HEK293T (cell line): ENCODE data around the gene GRIN3A.

ENCODE experiments used
- CTCF ChIA-PET: fragments of 350-600 bp; formaldehyde crosslinking; extraction: SDS; loops from one replicate; lab custom pipeline; 2021; ENCODE audit warnings: antibody characterized with exemption, inconsistent platforms; lab: Yijun Ruan, JAX
- POLR2A ChIA-PET: fragments of 350-600 bp; formaldehyde crosslinking; extraction: SDS; loops from one replicate; lab custom pipeline; 2020; ENCODE audit warnings: antibody characterized with exemption, inconsistent platforms; lab: Yijun Ruan, JAX
- DNase-seq: peaks from one replicate; pipeline ENCODE4 v3.0.0; 2012; ENCODE audit warnings: mixed read lengths; ENCODE audit errors: extremely low spot score
- ARNT ChIP-seq: fragments of 450-650 bp; IDR thresholded peaks from 2 replicates; pipeline ENCODE4 v1.6.1; 2017; ENCODE audit warnings: mild to moderate bottlenecking
- BHLHE40 ChIP-seq: fragments of 450-650 bp; IDR thresholded peaks from 2 replicates; pipeline ENCODE4 v1.6.1; 2016; ENCODE audit warnings: mild to moderate bottlenecking, moderate library complexity, borderline replicate concordance
- CTBP1 ChIP-seq: fragments of 450-650 bp; IDR thresholded peaks from 2 replicates; pipeline ENCODE4 v1.6.1; 2016; ENCODE audit warnings: borderline replicate concordance
- ELF4 ChIP-seq: fragments of 450-650 bp; IDR thresholded peaks from 2 replicates; pipeline ENCODE4 v1.6.1; 2017; ENCODE audit warnings: antibody characterized with exemption
- FOXA1 ChIP-seq: fragments of 450-650 bp; IDR thresholded peaks from 2 replicates; pipeline ENCODE4 v1.6.1; 2016; ENCODE audit warnings: mild to moderate bottlenecking
- FOXK2 ChIP-seq: fragments of 450-650 bp; IDR thresholded peaks from 2 replicates; pipeline ENCODE4 v1.6.1; 2016; ENCODE audit warnings: mild to moderate bottlenecking
- FOXM1 ChIP-seq: fragments of 450-650 bp; IDR thresholded peaks from 2 replicates; pipeline ENCODE4 v1.6.1; 2017; ENCODE audit warnings: mild to moderate bottlenecking, borderline replicate concordance
- HDGF ChIP-seq: fragments of 450-650 bp; IDR thresholded peaks from 2 replicates; pipeline ENCODE4 v1.6.1; 2017; ENCODE audit warnings: antibody characterized with exemption, borderline replicate concordance
- L3MBTL2 ChIP-seq: fragments of 450-650 bp; conservative IDR thresholded peaks from 2 replicates; pipeline ENCODE4 v1.6.1; 2016; ENCODE audit warnings: mild to moderate bottlenecking
- LEF1 ChIP-seq: fragments of 450-650 bp; IDR thresholded peaks from 2 replicates; pipeline ENCODE4 v1.6.1; 2017; ENCODE audit warnings: mild to moderate bottlenecking, borderline replicate concordance
- NFRKB ChIP-seq: fragments of 450-650 bp; IDR thresholded peaks from 2 replicates; pipeline ENCODE4 v1.6.1; 2016; ENCODE audit warnings: mild to moderate bottlenecking, moderate library complexity
- SP1 ChIP-seq: fragments of 450-650 bp; IDR thresholded peaks from 2 replicates; pipeline ENCODE4 v1.6.1; 2017
- SUZ12 ChIP-seq: fragments of 450-650 bp; IDR thresholded peaks from 2 replicates; pipeline ENCODE4 v1.6.1; 2016; ENCODE audit warnings: mild to moderate bottlenecking
- TARDBP ChIP-seq: fragments of 450-650 bp; IDR thresholded peaks from 2 replicates; pipeline ENCODE4 v1.6.1; 2016
- ZNF384 ChIP-seq: fragments of 450-650 bp; IDR thresholded peaks from 2 replicates; pipeline ENCODE4 v1.6.1; 2016
- TF ChIP-seq, protein P1 (sequence below): fragments of 450-650 bp; IDR thresholded peaks from 2 replicates; pipeline ENCODE4 v1.6.1; 2016

GRIN3A gene

DNA sequence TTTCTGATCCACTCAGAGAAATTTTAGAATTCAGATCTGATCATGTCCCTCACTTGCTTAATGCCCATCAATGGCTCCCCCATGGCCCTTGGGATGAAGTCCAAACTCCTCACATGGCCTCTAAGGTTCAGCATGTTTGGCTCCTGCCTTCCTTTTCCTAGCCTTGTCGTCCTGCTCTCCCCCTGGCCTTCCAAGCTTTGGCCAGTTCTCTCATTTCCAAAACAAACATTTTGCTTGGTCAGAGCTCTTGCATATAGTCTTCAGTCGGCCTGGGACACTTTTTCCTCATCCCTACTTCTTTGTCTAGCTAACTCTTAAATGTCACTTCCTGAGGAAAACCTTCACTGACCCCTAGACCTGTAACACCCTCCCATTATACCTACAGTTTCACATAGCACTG lies 106.6 kb downstream of the GRIN3A start:
- CTCF ChIA-PET: no interaction called here
- POLR2A ChIA-PET: no interaction called here
- DNase-seq: no peak
- TF ChIP-seq SP1 (no peak), ELF4 (no peak), LEF1 (no peak), BHLHE40 (no peak), L3MBTL2 (no peak), CTBP1 (no peak), ZNF384 (no peak), FOXA1 (no peak), FOXM1 (no peak), NFRKB (no peak)
- TF ChIP-seq, protein P1, sequence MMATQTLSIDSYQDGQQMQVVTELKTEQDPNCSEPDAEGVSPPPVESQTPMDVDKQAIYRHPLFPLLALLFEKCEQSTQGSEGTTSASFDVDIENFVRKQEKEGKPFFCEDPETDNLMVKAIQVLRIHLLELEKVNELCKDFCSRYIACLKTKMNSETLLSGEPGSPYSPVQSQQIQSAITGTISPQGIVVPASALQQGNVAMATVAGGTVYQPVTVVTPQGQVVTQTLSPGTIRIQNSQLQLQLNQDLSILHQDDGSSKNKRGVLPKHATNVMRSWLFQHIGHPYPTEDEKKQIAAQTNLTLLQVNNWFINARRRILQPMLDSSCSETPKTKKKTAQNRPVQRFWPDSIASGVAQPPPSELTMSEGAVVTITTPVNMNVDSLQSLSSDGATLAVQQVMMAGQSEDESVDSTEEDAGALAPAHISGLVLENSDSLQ: no peak

GRCh38 chr9:101629636-101630035 lies 108.8 kb downstream of the GRIN3A start:
- CTCF ChIA-PET: no interaction called here
- no peak for TF ChIP-seq NFRKB
- TF ChIP-seq SP1: no peak
- no peak for TF ChIP-seq LEF1
- no peak for TF ChIP-seq CTBP1
- no peak for TF ChIP-seq FOXM1
- no peak for TF ChIP-seq BHLHE40
- TF ChIP-seq L3MBTL2: no peak
- no peak for DNase-seq
- POLR2A ChIA-PET: no interaction called here

GRCh38 chr9:101628173-101628572 lies 110.3 kb downstream of the GRIN3A start:
- TF ChIP-seq ELF4 (no peak), SUZ12 (no peak), ARNT (no peak), FOXK2 (no peak), CTBP1 (no peak), HDGF (no peak), BHLHE40 (no peak), LEF1 (no peak), L3MBTL2 (no peak), FOXA1 (no peak), TARDBP (no peak), NFRKB (no peak)
- TF ChIP-seq, protein P1: no peak
- no peak for DNase-seq
- ChIA-PET POLR2A (no interaction called here), CTCF (no interaction called here)

- ChIA-PET CTCF (no interaction called here), POLR2A (no interaction called here)
- no peak for DNase-seq
- no peak for TF ChIP-seq HDGF
- TF ChIP-seq ZNF384: no peak
- TF ChIP-seq BHLHE40: no peak
- TF ChIP-seq, protein P1: no peak
- no peak for TF ChIP-seq FOXK2
- TF ChIP-seq L3MBTL2: no peak
- no peak for TF ChIP-seq FOXM1
- no peak for TF ChIP-seq LEF1
- TF ChIP-seq ELF4: no peak
- no peak for TF ChIP-seq SP1
- no peak for TF ChIP-seq SUZ12
- TF ChIP-seq NFRKB: no peak
- no peak for TF ChIP-seq ARNT
- TF ChIP-seq TARDBP: no peak
- no peak for TF ChIP-seq CTBP1
Observed at GRCh38 chr9:101626295-101626694, 112.2 kb downstream of the GRIN3A start.

GRCh38 chr9:101625876-101626275 lies 112.6 kb downstream of the GRIN3A start:
- no peak for TF ChIP-seq L3MBTL2
- TF ChIP-seq HDGF: no peak
- no peak for TF ChIP-seq TARDBP
- no peak for TF ChIP-seq SP1
- no peak for TF ChIP-seq ARNT
- TF ChIP-seq LEF1: no peak
- TF ChIP-seq FOXM1: no peak
- no peak for TF ChIP-seq FOXA1
- TF ChIP-seq, protein P1: no peak
- TF ChIP-seq CTBP1: no peak
- POLR2A ChIA-PET: no interaction called here
- DNase-seq: no peak
- CTCF ChIA-PET: no interaction called here

GRCh38 chr9:101620452-101620851 lies 118.0 kb downstream of the GRIN3A start:
- POLR2A ChIA-PET: no interaction called here
- CTCF ChIA-PET: no interaction called here

More at GRCh38 chr9:101620452-101620851, 118.0 kb downstream of the GRIN3A start:
- TF ChIP-seq FOXM1 (no peak), NFRKB (no peak), FOXK2 (no peak), ELF4 (no peak), SUZ12 (no peak), LEF1 (no peak), BHLHE40 (no peak), TARDBP (no peak), L3MBTL2 (no peak), SP1 (no peak)
- TF ChIP-seq, protein P1: no peak
- DNase-seq: no peak
